ENCODE results near the gene LPIN3. TPM values are rescaled to one million over a fixed set of nuclear protein-coding genes. Genes with fewer than 3 reads are reported as not detected.
A peak's percentile ranks its signal among the peaks of the same experiment; 100 is the strongest.

Gene LPIN3
- total RNA-seq, 1 experiment from 2014 or later: 6.0 TPM

DNA sequence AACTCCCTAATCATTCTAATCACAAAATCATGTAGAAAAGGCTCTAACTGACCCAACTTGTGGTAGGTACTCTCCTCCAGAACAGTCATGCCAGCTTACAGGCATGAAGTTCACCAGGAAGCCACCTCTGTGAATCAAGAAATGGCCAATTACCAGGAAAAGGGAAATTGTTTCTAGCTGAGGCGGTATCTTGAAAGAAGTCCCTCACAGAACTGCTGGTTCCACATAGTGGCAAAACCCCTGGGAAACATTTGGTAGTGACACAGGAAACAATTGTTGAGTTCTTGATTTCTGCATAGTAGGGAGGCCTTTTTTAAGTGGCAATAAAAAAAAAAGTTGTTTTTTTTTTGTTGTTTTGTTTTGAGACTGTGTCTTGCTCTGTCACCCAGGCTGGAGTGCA, 19.6 kb upstream of the LPIN3 start:
- DNase-seq (ENCODE audit: low read depth): no peak

DNA sequence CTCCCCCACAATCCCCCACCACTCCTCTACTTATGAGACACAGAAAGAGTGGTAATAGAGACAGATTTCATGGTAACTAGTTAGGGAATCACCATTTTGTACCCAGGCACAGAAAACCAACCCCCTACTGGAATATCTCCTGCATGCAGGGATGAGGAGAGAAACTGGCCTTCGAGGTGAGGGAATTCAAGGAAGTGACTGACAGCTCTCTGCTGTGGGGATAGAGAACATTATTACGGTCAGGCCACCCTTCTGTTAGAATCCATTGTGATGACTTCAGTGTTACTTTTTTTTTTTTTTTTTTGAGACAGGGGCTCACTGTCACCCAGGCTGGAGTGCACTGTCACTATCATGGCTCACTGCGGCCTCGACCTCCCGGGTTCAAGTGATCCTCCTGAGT, 13.4 kb upstream of the LPIN3 start:
- no peak for DNase-seq (ENCODE audit: low read depth)

DNA sequence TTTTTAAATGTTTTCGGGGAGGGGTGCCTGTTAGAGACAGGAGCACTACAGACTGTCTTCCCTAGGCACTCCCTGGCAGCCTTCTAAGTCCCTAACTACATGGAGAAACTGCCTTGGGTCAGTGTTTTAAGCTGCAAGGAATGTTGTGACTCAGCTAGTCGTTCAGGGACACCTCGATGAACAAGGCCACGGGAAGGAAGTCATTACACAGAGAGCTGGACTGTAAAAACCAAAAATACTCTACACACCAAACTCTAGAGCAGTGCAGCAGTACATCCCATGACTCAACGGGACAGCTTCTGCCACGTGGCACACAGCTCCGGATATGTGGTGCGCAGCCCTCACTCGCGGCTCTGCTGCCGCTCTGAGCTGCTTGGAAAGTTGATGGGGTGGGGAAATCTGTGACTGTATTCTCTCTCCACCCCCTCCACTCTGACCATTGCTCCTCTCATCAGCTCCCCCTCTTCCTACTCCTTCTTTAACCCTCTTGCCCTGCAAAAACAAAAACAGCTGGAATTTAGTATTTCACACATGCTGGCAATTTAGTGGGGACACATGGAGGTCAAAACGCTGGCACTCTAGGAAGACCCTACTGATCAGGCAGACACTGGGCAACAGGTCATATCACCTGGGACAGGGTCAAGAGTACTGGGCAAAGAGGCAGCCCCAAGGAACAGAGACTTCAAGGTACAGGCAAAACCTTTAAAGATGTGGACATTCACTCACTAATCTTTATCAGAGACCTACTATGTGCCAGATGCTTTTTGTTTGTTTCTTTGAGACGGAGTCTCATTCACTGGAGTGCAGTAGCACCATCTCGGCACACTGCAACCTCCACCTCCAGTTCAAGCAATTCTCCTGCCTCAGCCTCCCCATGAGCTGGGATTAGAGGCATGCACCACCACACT, 10.9 kb upstream of the LPIN3 start:
- peak; percentile 100 for DNase-seq (ENCODE audit: low read depth)

DNA sequence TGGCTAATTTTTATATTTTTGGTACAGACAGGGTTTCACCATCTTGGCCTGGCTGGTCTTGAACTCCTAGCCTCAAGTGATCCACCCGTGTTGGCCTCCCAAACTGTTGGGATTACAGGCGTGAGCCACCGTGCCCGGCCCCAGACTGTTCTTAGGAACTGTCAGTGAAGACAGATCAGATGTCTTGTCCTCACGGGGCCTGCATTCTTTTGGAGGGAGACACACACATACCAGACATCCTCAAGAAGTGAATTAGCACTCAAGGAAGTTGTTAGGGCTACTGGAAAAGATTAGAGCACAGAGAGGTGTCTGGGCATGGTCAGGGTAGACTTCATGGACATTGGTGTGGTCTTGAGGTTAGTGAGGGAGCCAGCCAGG, 10.3 kb upstream of the LPIN3 start:
- no peak for DNase-seq (ENCODE audit: low read depth)

DNA sequence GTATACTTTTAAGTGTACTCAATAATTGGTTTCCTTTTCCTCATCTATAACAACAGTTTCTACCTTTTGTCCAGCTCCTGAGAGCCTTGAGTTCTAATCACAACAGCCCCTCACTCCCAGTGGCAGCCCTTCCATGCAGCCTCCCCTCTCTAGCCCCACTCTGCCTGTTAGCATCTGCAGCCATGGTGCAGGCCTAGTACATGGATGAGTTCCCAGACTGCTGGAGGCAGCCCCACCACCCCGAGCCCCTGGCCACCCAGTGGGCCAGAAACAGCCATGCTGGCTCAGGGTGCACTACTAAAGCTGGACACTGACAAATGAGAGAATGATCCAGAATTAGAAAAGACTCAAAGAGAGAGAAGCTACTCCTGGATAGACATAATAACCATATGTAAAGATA, 9.7 kb upstream of the LPIN3 start:
- no peak for DNase-seq (ENCODE audit: low read depth)

DNA sequence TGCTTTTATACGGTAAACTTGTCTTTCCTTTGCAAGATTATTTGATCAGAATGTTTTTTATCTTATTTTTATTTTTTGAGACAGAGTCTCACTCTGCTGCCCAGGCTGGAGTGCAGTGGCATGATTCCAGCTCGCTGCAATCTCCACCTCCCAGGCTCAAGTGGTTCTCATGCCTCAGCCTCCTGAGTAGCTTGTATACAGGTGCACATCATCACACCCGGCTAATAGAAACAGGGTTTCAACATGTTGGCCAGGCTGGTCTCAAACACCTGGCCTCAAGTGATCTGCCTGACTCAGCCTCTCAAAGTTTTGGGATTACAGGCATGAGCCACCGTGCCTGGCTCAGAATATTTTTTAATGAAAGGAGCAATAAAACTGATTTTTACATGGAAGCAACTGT, 8.9 kb upstream of the LPIN3 start:
- no peak for DNase-seq (ENCODE audit: low read depth)

DNA sequence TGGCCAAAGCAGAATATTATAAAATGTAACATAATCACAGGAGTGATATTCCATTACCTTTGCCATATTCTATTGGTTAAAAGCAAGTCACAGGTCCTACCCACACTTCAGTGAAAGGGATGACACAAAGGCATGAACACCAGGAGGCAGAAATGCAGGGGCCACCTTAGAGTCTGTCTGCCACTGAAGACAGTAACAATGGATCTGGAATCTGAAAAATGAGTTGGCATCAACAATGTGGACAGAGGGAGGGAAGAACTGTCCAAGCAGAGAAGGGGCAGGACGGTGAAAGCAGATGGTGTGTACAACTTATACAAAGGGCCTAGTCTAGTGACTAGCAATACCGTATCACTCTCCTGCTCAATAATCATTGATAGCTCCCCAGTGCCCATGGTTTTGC, 6.6 kb upstream of the LPIN3 start:
- DNase-seq (ENCODE audit: low read depth): no peak

DNA sequence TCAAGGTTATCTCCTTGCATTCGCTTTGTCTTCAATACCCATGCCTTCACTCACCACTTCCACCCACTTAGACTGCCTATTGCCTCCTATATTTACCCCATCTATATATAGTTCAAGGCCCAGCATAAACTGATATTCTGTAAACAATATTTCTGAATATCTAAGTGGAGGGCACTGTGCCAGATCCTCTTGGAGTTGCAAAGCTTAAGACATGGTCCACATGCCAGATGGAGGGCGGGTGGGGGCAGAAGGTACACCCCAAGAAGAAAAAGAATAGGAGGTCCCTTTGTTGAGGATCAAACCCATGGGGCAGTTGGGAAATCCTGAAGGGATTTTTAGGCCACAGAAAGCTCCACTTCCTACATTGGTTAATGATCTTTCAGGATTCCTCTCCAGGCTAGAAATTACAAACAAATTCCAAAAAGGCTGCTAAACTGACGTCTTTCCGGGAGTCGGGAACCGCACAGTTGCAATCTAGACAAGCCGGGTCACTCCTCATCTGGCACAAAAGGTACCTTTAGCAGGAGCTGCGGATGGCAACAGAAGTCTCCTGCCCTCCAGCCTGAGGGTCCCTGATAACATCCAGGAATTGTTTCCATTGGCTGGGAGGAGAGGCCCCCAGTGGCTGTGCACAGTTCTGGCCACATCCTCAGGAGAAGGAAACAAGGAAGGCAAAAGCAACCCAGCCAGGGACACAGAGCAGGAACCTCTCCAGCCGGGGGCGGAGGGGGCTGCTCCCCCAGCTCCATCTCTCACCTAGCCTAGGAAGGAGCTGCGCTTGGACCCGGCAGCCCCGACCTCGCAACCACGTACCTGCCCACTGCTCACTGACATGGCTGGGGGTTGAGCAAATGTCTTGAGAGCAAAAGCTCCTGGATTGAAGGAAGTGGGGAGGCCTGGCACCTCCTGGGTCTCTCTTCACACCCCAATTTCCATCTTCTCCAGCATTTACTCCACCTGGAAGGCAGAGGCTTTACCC, 5.9 kb upstream of the LPIN3 start:
- DNase-seq (ENCODE audit: low read depth): no peak

DNA sequence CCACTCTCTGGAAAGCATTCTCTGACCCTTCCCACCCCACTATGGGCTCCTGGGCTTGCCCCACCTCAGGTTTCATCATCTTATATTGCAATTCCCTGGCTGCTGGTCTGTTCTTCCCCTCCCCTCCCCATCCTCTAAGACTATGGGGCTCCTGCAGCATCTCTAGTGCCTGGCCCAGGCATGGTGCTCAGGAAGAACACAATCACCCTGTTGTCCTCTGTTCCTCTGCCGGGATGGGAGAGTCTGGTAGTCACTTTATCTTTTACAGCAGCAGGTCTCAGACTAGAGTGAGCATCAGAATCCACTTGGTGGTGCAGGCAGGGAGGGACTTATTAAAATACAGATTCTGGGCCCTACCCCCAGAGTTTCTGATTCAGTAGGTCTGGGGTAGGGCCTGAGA, 5.0 kb upstream of the LPIN3 start:
- DNase-seq (ENCODE audit: low read depth): no peak

DNA sequence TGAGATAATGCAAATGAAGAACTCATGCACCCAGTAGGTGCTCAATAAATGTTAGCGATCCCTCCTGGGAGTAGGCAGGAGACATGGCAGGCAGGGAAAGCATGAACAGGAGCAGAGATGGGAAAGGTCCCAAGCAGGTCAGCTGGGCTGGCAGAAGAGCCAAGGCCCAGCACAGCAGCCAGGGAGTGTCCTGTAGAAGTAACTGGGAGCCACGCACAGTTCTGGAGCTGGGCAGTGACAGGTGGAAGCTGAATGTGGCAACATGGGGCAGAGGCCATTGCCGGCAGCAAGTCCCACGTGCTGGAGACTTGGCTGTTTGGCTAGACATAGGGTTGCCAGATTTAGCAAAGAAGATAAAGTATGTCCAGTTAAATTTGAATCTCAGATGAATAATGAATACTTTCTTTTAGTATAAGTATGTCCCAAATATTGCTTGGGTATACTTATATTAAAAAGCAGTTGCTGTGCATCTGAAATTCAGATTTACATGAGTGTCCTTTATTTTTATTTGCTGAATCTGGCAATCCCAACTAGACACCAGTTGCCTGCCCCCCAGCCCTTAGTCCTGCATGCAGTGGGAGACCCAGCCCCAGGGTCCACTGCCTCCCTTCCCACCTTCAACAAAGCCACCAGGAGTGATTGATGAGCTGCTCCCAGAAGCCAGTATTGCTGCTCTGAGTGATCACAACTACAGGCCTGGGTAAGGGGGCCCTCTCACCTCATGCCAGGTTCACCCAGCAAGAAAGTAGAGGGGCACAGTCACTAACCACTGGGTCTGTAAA, 3.7 kb upstream of the LPIN3 start:
- DNase-seq (ENCODE audit: low read depth): no peak

DNA sequence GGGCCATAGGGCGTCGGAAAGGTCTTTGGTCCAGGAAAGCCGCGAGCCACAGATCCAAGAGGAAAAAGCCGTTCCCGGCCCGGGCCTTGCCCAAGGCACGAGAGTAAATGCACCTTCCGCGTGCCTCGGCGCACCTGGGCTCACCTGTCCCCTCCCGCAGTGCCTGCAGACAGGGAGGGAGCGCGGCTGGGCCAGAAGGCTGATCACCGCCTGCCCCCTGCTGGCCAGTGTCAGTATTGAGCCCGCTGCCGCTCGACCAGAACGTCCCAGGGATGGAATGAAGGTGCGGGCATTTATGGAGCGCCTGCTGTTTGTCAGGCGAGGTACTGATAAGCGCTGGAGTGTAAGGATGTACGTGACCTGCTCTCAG, 679 bp upstream of the LPIN3 start:
- peak; percentile 69 for DNase-seq (ENCODE audit: low read depth)

DNA sequence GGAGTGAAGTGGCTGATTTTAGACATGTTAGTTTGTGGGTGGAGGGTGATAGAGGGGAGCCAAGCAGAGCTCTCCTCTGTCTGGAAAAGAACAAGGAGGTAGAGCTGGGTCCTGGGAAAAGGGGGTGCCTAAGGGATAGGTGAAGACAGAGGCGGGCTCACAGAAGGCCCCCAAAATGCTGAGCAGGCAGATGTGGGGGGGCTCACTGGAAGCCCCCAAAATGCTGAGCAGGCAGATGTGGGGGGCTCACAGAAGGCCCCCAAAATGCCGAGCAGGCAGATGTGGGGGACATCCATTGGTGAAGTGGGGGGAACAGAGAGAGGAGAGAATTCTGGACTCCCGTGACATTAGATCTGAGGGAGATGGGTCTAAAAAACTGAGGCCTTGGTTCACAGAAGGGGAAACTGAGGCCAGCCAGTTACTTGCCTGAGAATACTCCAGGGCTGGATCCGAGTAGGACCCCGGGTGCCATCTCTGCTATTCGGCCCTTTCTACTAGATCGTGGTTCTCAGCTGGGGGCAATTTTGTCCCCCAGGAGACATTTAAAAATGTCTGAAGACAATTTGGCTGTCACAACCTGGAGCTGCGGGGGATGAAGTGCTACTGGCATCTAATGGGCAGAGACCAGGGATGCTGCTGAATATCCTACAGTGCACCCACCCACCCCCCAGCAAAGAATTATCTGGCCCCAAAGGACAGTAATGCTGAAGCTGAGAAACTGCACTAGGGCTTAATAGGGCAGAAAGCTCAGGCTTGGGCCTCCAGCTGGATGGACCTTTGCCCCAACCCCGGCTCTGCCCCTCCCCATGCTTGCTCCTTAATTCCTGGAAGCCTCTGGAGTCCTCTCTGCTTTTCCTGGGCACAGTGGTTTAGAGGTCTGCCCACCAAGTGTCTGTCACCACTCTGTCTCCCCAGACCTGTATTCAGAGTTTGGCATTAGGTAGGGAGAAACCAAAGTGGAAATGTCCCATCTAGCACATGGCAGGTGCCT, 2.1 kb downstream of the LPIN3 start:
- no peak for DNase-seq (ENCODE audit: low read depth)

DNA sequence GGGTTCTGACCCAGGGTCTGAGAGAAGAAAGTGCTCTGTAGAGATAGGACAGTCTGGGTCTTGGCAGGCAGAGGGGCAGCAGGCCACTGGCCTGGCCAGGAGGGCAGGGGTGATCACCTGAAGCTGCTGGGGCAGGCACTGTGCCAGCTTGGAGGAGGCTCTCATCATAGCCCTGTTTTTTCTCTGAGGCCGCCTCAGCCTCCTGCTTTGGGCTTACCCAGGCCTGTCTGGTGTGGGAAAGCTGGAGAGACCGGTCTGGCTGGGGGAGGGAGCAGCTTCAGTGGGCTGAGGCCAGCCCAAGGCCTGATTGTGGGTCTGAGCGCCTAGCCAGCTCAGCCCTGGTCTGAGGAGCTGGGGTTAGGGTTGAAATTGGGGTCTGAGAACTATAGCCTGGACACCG, 3.9 kb downstream of the LPIN3 start:
- DNase-seq (ENCODE audit: low read depth): no peak

DNA sequence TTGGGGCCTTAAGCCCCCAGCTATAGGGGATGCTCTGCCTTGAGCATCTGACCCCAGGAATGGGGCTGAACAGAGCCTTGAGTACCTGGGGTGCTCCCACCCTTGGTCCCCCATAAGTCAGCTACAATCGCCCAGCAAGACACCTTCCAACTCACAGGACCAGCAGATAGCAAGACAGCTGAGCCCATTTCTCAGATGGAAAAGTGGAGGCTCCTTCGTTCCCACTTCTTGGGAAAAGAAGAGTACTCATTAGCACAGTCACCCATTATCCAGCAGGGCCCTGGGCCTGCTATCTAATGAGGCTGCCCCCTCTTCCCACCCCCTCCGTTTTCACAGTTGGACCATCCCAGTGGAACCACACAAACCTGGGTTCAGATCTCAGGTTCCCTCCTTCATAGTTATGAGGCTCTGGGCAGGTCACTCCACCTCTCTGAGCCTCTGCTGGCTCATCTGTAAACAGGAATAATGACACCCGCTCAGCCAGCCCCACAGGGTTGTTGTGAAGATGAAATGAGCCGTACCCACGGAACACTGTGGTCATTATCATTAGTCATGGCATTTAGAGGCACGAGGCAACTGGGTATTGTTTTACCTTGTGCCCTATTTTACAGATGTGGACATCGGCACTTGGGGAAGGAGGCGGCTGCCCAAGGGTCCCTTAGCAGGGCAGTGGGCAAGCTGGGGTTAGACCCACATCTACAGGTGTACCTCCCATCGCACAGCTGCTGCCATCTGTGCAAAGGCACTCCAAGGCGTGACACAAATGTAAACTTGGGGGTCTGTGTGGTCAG, 4.5 kb downstream of the LPIN3 start:
- DNase-seq (ENCODE audit: low read depth): peak; percentile 26

DNA sequence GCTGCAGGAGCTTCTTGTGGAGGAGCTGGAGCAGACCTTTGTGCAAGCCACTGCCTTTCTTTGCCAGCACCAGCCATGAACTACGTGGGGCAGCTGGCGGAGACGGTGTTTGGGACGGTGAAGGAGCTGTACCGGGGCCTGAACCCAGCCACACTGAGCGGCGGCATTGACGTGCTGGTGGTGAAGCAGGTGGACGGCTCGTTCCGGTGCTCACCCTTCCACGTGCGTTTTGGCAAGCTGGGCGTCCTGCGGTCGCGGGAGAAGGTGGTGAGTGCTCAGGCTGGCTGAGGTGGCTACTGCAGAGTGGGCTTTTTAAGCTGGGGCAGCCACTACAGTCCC, 5.1 kb downstream of the LPIN3 start:
- no peak for DNase-seq (ENCODE audit: low read depth)

DNA sequence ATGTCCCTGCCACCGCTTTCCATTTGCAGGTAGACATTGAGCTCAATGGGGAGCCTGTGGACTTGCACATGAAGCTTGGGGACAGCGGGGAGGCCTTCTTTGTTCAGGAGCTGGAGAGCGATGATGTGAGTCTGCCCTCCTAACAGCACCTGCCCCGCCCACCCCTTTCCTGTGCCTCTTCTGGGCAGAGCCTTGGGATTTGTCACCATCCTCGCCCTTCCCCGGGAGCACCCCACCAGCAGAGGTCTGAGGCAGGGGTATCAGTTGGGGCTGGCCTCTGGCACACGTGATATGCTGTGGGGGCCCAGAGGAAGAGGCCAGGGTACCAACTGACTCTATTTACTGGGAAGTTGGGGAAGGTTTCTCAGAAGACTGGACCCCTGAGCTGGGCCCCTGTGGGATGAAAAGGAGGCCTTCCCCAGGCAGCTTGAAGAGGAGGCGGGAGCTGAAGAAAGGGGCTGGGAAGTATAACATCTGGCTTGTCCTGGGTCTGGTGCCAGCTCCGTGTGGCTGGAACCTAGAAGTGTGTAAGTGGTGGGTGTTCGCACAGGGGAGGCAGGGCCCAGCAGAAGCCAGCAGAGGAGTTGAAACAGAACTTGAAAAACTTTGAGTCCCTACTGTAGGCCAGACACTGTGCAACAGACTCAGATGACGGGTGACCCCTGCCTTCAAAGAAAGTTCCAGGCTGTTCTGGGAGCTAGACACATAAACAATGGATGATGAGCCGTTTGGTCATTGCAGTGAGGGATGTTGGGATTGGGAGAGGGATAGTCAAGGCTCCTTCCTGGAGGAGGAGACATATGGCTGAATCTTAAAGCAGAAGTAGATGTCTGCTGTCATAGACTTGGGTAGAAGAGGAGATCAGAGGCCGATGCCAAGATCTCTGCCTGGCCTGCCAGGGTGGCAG, 7.2 kb downstream of the LPIN3 start:
- DNase-seq (ENCODE audit: low read depth): no peak

DNA sequence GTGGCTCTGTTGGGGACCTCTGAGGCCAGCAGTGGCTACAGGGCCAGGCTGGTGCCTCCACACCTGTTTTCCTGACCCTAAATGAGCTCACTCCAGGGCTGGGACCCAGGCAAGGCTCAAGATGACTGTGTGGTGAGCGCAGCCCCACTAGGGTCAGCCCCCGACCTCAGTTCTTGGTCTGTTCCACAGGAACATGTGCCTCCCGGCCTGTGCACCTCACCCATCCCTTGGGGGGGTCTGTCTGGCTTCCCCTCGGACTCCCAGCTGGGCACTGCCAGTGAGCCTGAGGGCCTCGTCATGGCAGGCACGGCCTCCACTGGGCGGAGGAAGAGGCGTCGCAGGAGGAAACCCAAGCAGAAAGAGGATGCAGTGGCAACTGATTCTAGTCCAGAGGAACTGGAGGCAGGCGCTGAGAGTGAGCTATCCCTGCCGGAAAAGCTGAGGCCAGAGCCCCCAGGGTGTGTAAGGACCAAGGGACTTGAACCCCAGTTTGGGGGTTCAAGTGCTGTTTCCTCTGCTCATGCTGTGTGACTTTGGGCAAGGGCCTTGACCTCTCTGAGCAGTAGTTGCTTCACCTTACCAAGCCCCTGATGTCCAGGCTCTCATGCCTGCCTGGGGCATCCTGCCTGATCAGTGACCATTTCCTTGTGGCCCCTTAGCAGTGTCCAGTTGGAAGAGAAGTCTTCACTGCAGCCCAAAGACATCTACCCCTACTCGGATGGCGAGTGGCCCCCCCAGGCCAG, 8.0 kb downstream of the LPIN3 start:
- DNase-seq (ENCODE audit: low read depth): no peak

DNA sequence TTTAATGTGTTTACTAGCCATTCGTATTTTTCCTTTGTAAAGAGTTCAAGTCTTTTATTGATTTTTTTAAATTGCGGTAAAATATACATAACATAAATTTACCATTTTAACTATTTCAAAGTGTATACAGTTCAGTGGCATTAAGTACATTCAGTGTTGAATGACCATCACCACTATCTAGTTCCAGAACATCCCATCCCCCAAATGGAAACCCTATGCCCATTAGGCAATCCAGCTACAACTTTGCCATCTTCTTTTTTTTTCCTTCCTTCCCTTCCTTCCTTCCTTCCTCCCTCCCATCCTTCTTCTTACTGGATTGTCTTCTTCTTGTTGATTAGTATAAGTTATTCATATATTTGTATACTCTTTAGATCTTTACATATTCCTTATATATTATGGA, 8.6 kb downstream of the LPIN3 start:
- no peak for DNase-seq (ENCODE audit: low read depth)

Measured in RPMI7951 (cell line).